ENCODE data around the gene PTPRT.

- TF ChIP-seq FOXS1 (CRISPR knock-in tag; IDR thresholded peaks at IDR 0.05) (no peak), CTCF (IDR thresholded peaks at IDR 0.05) (peak; percentile 40; the same call in 2 of the 3 replicates), CHD2 (IDR thresholded peaks at IDR 0.05; ENCODE audit: low read length, partially characterized antibody) (no peak), POLR2A (IDR thresholded peaks at IDR 0.05; ENCODE audit: low read length) (no peak), CEBPB (IDR thresholded peaks at IDR 0.05) (no peak), ZFP36 (IDR thresholded peaks at IDR 0.05; ENCODE audit: borderline replicate concordance, partially characterized antibody) (no peak)
Measured at GRCh38 chr20:42530855-42531448, 658.8 kb downstream of the PTPRT start.

Measured in A549 (cell line).